A549 (cell line): Measurements from ENCODE around the gene ADARB2. TPM values are rescaled to one million over a fixed set of nuclear protein-coding genes. Genes with fewer than 3 reads are reported as not detected.

Experiments
- ATAC-seq, 2 experiments: fragments of 200-7000 bp in 1 of 2; fragments of >200 bp in 1 of 2; cut with Nextera tagmentation in 1 of 2; cut with Tn5 transposase in 1 of 2; 3 replicates each; pipeline versions ENCODE4 v1.8.0 to v1.9.1; 2018 to 2020; ENCODE audit warnings: mild to moderate bottlenecking in 1 of 2, moderate library complexity in 1 of 2
- CTCF ChIA-PET: fragments of 300-600 bp; sonication (Branson Sonifier 250); formaldehyde crosslinking; extraction: SDS; loops from one replicate; lab custom pipeline; 2021; ENCODE audit warnings: antibody characterized with exemption, inconsistent platforms; lab: Yijun Ruan, JAX
- POLR2A ChIA-PET: fragments of 350-600 bp; formaldehyde crosslinking; extraction: SDS; loops from one replicate; lab custom pipeline; 2021; ENCODE audit warnings: antibody characterized with exemption, inconsistent platforms; lab: Yijun Ruan, JAX
- DNase-seq, 2 experiments: peaks; one replicate each; pipeline versions ENCODE4 v3.0.0 to v3.0.0-alpha.2; 2011 to 2016; ENCODE audit warnings: low read depth in 1 of 2, low spot score in 1 of 2
- FAIRE-seq: peaks from 2 replicates; lab custom pipeline; 2011; peaks lifted over from hg19 to GRCh38; lab: Jason Lieb, UNC
- H3K27ac ChIP-seq, 2 experiments: fragments of >200 bp; sonication (Bioruptor Twin); formaldehyde crosslinking; 3 replicates each; pipeline ENCODE4 v1.5.1; 2016 to 2017
- H3K4me1 ChIP-seq: fragments of >200 bp; sonication (Bioruptor Twin); formaldehyde crosslinking; 3 replicates; pipeline ENCODE4 v1.6.1; 2016
- H3K4me2 ChIP-seq: fragments of >200 bp; sonication (Bioruptor Twin); formaldehyde crosslinking; 3 replicates; pipeline ENCODE4 v1.6.1; 2016
- H3K4me3 ChIP-seq: fragments of >200 bp; sonication (Bioruptor Twin); formaldehyde crosslinking; 3 replicates; pipeline ENCODE4 v1.5.1; 2016
- H3K9me3 ChIP-seq: fragments of >200 bp; sonication (Bioruptor Twin); formaldehyde crosslinking; 3 replicates; pipeline ENCODE4 v1.6.1; 2016
- CHD2 ChIP-seq: fragments of 150-350 bp; IDR thresholded peaks from 2 replicates; pipeline ENCODE4 v1.6.1; 2014; ENCODE audit warnings: low read length; ENCODE audit not compliant: partially characterized antibody
- CHD4 ChIP-seq: fragments of 200-600 bp; sonication (generic); IDR thresholded peaks from 2 replicates; pipeline ENCODE4 v1.6.1; 2016; ENCODE audit warnings: antibody characterized with exemption, mild to moderate bottlenecking, borderline replicate concordance
- EHF ChIP-seq: fragments of 250-450 bp; sonication (Bioruptor Pico); IDR thresholded peaks from 2 replicates; pipeline ENCODE4 v1.5.0; 2020; ENCODE audit warnings: mild to moderate bottlenecking
- EHMT2 ChIP-seq: fragments of 200-600 bp; sonication (generic); IDR thresholded peaks from 2 replicates; pipeline ENCODE4 v1.6.1; 2016; ENCODE audit warnings: antibody characterized with exemption, low read depth, mild to moderate bottlenecking, moderate library complexity
- FOSL2 ChIP-seq, 2 experiments: fragments of 450-650 bp in 1 of 2; fragments of >200 bp in 1 of 2; sonication (Bioruptor Twin) in 1 of 2; formaldehyde crosslinking; IDR thresholded peaks; 2 replicates each; pipeline versions ENCODE4 v1.5.0 to v1.6.1; 2016 to 2020; ENCODE audit warnings: mild to moderate bottlenecking in 1 of 2, moderate library complexity in 1 of 2
- FOXS1 ChIP-seq: fragments of 250-450 bp; sonication (Bioruptor Pico); IDR thresholded peaks from 2 replicates; pipeline ENCODE4 v1.5.0; 2020; ENCODE audit warnings: mild to moderate bottlenecking, moderate library complexity
- GATA3 ChIP-seq: IDR thresholded peaks from 2 replicates; pipeline ENCODE4 v1.6.1; 2012; ENCODE audit warnings: borderline replicate concordance
- HDAC2 ChIP-seq: fragments of 200-600 bp; sonication (generic); IDR thresholded peaks from 2 replicates; pipeline ENCODE4 v1.6.1; 2016
- HOXB13 ChIP-seq: fragments of 250-450 bp; sonication (Bioruptor Pico); IDR thresholded peaks from 2 replicates; pipeline ENCODE4 v1.5.0; 2020; ENCODE audit warnings: low read depth, mild to moderate bottlenecking, moderate library complexity
- JUN ChIP-seq, 2 experiments: fragments of >200 bp; sonication (Bioruptor Twin); formaldehyde crosslinking; IDR thresholded peaks; 2 replicates in 1 of 2; 3 replicates in 1 of 2; pipeline ENCODE4 v1.6.1; 2016 to 2017
- JUNB ChIP-seq: fragments of >200 bp; sonication (Bioruptor Twin); formaldehyde crosslinking; IDR thresholded peaks from 2 replicates; pipeline ENCODE4 v1.6.1; 2016
- KDM1A ChIP-seq: fragments of 200-600 bp; sonication (generic); IDR thresholded peaks from 2 replicates; pipeline ENCODE4 v1.6.1; 2016; ENCODE audit warnings: low read depth, mild to moderate bottlenecking
- NPAS2 ChIP-seq: fragments of 250-450 bp; sonication (Bioruptor Pico); IDR thresholded peaks from 2 replicates; pipeline ENCODE4 v1.8.0; 2022; ENCODE audit warnings: mild to moderate bottlenecking, moderate library complexity, borderline replicate concordance
- PHF8 ChIP-seq: fragments of 200-600 bp; sonication (generic); IDR thresholded peaks from 2 replicates; pipeline ENCODE4 v1.6.1; 2016; ENCODE audit warnings: low read depth, mild to moderate bottlenecking, antibody characterized with exemption, moderate library complexity, borderline replicate concordance
- RCOR1 ChIP-seq: fragments of 150-350 bp; IDR thresholded peaks from 2 replicates; pipeline ENCODE4 v1.6.1; 2014; ENCODE audit warnings: antibody characterized with exemption, low read length, low read depth
- RNF2 ChIP-seq: fragments of 200-600 bp; sonication (generic); IDR thresholded peaks from 2 replicates; pipeline ENCODE4 v1.6.1; 2016; ENCODE audit warnings: low read depth, mild to moderate bottlenecking, antibody characterized with exemption, moderate library complexity, borderline replicate concordance
- SMC3 ChIP-seq: fragments of >200 bp; sonication (Bioruptor Twin); formaldehyde crosslinking; IDR thresholded peaks from 3 replicates; pipeline ENCODE4 v1.6.1; 2018; ENCODE audit warnings: inconsistent platforms
- TFCP2L1 ChIP-seq: fragments of 250-450 bp; sonication (Bioruptor Pico); IDR thresholded peaks from 2 replicates; pipeline ENCODE4 v1.5.0; 2021; ENCODE audit warnings: mild to moderate bottlenecking
- ZFP36 ChIP-seq: fragments of 450-650 bp; IDR thresholded peaks from 2 replicates; pipeline ENCODE4 v1.6.1; 2014; ENCODE audit warnings: borderline replicate concordance; ENCODE audit not compliant: partially characterized antibody
- ZNF302 ChIP-seq: fragments of 250-450 bp; sonication (Bioruptor Pico); IDR thresholded peaks from 2 replicates; pipeline ENCODE4 v1.9.0; 2021; ENCODE audit warnings: inconsistent platforms, mild to moderate bottlenecking, moderate library complexity
- WGBS: methylation state at CpG from one replicate; pipeline ENCODE4 v1.1.6; 2017; ENCODE audit errors: missing lambda C conversion rate; 5-methylcytosine and 5-hydroxymethylcytosine counted together
- polyA plus RNA-seq, 4 experiments: library from polyadenylated mRNA; depleted of rRNA in 3 of 4; stranded (reverse); fragments of >200 nt; fragmentation: RNase III in 1 of 4; extraction: RNeasy Plus Mini Kit Qiagen cat#74134 plus additional on column Dnase treatment in 1 of 4; gene quantifications; 2 replicates in 3 of 4; 3 replicates in 1 of 4; pipeline ENCODE4 v1.2.3, GENCODE V29; 2011 to 2017
- TF ChIP-seq, protein P1 (sequence below): fragments of >200 bp; sonication (Bioruptor Twin); formaldehyde crosslinking; IDR thresholded peaks from 3 replicates; pipeline ENCODE4 v1.5.1; 2016
- TF ChIP-seq, protein P2 (sequence below): fragments of >200 bp; sonication (Bioruptor Twin); formaldehyde crosslinking; IDR thresholded peaks from 3 replicates; pipeline ENCODE4 v1.6.1; 2016
- TF ChIP-seq, protein P3 (sequence below): IDR thresholded peaks from 2 replicates; pipeline ENCODE4 v1.6.1; 2012; ENCODE audit warnings: low read depth, borderline replicate concordance

ADARB2 gene
- polyA plus RNA-seq, 2 of the 4 experiments (the other 2 are of a cell fraction): not detected

DNA sequence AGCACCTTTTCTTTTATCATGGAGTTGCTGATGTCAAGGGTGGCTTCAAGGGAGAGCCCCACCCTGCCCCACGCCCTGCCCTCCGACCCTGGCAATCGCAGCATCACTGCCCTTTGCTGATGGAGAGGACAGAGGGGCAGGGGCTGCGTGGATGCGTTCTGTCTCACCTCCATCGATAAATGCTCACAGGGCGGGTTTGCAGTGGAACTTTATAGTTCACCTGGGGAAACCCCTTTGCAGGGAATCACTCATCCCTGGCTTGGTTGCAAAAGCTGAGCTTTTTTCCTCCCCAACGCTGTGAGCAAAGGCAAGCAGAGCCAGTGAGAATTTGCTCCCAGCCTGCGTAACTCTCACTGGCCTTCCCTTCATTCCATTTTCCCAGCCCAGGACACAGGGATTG is 504.3 kb downstream of the ADARB2 start (continued):
- TF ChIP-seq SMC3: no peak
- TF ChIP-seq CHD2: no peak

DNA sequence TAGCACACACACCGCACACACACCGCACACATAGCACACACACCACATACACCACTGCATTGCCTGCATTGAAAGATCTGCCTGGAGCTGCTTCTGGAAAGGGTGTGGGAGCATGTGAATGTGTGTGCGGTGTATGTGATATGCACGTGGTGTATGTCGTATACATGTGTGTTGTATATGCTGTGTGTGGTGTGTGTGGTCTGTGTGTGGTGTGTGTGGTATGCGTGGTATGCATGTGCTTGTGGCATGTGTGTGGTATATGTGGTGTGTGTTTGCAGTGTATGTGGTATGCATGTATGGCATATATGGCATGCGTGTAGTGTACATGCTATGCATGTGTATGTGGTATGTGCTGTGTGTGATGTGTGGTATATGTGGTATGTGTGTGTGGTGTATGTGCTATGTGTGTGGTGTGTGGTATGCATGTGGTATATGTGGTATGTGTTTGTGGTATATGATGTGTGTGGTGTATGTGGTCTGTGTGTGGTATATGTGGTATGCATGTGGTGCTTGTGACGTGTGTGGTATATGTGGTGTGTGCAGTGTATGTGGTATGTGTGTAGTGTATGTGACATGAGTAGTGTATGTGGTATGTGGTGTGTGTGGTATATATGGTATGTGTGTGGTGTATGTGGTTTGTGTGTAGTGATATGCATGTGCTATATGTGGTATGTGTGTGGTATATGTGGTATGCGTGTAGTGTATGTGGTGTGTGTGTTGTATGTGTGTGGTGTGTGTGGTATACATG is 505.0 kb downstream of the ADARB2 start:
- Histone ChIP-seq H3K9me3 (no peaks in the 10 kb centered on the region), H3K4me1 (no peaks in the 10 kb centered on the region), H3K4me2 (no peak overlapping the region), H3K4me3 (no peak overlapping the region), H3K27ac (no peak overlapping the region)
- CTCF ChIA-PET: no interaction called here
- 74% methylated on average over 9 of the region's 9 CpGs for WGBS
- DNase-seq: no peak
- TF ChIP-seq, protein P1, sequence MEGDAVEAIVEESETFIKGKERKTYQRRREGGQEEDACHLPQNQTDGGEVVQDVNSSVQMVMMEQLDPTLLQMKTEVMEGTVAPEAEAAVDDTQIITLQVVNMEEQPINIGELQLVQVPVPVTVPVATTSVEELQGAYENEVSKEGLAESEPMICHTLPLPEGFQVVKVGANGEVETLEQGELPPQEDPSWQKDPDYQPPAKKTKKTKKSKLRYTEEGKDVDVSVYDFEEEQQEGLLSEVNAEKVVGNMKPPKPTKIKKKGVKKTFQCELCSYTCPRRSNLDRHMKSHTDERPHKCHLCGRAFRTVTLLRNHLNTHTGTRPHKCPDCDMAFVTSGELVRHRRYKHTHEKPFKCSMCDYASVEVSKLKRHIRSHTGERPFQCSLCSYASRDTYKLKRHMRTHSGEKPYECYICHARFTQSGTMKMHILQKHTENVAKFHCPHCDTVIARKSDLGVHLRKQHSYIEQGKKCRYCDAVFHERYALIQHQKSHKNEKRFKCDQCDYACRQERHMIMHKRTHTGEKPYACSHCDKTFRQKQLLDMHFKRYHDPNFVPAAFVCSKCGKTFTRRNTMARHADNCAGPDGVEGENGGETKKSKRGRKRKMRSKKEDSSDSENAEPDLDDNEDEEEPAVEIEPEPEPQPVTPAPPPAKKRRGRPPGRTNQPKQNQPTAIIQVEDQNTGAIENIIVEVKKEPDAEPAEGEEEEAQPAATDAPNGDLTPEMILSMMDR: no peak
- TF ChIP-seq GATA3 (no peak), EHF (CRISPR knock-in tag) (no peak), RCOR1 (no peak)
- TF ChIP-seq, protein P2, sequence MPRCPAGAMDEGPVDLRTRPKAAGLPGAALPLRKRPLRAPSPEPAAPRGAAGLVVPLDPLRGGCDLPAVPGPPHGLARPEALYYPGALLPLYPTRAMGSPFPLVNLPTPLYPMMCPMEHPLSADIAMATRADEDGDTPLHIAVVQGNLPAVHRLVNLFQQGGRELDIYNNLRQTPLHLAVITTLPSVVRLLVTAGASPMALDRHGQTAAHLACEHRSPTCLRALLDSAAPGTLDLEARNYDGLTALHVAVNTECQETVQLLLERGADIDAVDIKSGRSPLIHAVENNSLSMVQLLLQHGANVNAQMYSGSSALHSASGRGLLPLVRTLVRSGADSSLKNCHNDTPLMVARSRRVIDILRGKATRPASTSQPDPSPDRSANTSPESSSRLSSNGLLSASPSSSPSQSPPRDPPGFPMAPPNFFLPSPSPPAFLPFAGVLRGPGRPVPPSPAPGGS: no peak
- no peak for ATAC-seq
- POLR2A ChIA-PET: no interaction called here
- no peak for FAIRE-seq

DNA sequence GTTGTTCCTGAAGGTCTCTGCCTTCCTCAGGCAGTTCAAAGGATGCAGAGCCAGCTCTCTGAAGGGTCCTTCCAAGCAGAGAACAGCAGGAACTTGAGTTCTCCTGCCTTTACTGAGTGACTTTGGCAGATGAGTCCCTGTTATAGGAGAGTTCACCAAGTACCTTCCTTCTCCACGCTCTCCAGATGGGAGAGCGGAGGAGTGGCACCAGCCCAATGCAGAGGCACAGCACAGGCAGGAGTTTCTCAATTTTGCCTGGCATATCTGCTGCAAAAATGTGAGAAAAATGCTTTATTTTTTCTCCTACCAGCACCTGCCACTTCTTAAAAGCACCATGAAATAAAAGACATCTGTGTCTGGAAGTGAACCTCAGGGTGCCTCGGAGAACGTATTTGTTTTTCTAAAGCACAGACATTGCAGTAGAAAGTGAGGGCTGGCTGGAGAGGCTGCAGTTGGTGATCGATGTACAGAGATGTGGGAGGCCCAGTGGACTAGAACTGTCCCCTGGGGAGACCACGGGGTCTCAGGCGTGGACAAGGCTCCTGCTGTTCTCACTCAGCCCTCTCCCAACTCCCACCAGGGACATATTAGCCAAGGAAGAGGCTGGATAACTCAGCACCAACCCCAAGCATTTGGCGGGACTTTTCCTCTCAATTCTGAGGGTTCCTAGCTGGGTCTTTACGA is 506.6 kb downstream of the ADARB2 start:
- no peak for ATAC-seq
- Histone ChIP-seq H3K4me1 (no peaks in the 10 kb centered on the region), H3K27ac (no peak overlapping the region), H3K4me3 (no peak overlapping the region), H3K4me2 (no peak overlapping the region), H3K9me3 (no peaks in the 10 kb centered on the region)
- CTCF ChIA-PET: no interaction called here
- POLR2A ChIA-PET: no interaction called here
- FAIRE-seq: no peak
- DNase-seq: no peak
- WGBS: 19% methylated on average over 9 of the region's 9 CpGs
- TF ChIP-seq JUNB (no peak), TFCP2L1 (CRISPR knock-in tag) (no peak), HOXB13 (no peak), ZNF302 (no peak), NPAS2 (CRISPR knock-in tag) (no peak), RNF2 (no peak), CHD4 (no peak), KDM1A (no peak), ZFP36 (no peak), JUN (IDR thresholded peaks at IDR 0.05) (no peak), FOSL2 (IDR thresholded peaks at IDR 0.05) (no peak), FOSL2 (CRISPR knock-in tag; IDR thresholded peaks at IDR 0.05) (no peak), HDAC2 (no peak), EHMT2 (no peak), CHD2 (no peak), FOXS1 (CRISPR knock-in tag) (no peak), SMC3 (no peak), PHF8 (no peak)
- TF ChIP-seq, protein P3, sequence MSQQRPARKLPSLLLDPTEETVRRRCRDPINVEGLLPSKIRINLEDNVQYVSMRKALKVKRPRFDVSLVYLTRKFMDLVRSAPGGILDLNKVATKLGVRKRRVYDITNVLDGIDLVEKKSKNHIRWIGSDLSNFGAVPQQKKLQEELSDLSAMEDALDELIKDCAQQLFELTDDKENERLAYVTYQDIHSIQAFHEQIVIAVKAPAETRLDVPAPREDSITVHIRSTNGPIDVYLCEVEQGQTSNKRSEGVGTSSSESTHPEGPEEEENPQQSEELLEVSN: no peak
